K562 (cell line): Measurements from ENCODE around the gene PCP4L1.

Experiments used
- ATF3 ChIP-seq, 2 experiments: fragments of 450-650 bp in 1 of 2; sonication (generic) in 1 of 2; formaldehyde crosslinking in 1 of 2; IDR thresholded peaks in 1 of 2; conservative IDR thresholded peaks in 1 of 2; 2 replicates each; pipeline versions ENCODE4 v1.6.1 to v1.8.1; 2016 to 2023; ENCODE audit warnings: mild to moderate bottlenecking in 2 of 2, moderate library complexity in 2 of 2, inconsistent platforms in 1 of 2, missing genetic modification reagents in 1 of 2
- BHLHE40 ChIP-seq: IDR thresholded peaks from 2 replicates; pipeline ENCODE4 v1.6.1; 2011; ENCODE audit warnings: low read length, improper control_type of control experiment
- CTCF ChIP-seq, 3 experiments: IDR thresholded peaks in 2 of 3; conservative IDR thresholded peaks in 1 of 3; 2 replicates each; pipeline ENCODE4 v1.5.1; 2011 to 2012; ENCODE audit warnings: low read length in 3 of 3, mild to moderate bottlenecking in 3 of 3, control low read depth in 2 of 3, improper control_type of control experiment in 1 of 3, inconsistent platforms in 1 of 3, low read depth in 1 of 3, mixed read lengths in 1 of 3, moderate library complexity in 1 of 3; ENCODE audit not compliant: insufficient read depth in 2 of 3
- KLF1 ChIP-seq: fragments of 450-650 bp; IDR thresholded peaks from 2 replicates; pipeline ENCODE4 v1.6.1; 2016; ENCODE audit warnings: missing genetic modification characterization, missing compliant biosample characterization
- PTBP1 ChIP-seq: fragments of 200-400 bp; formaldehyde crosslinking; IDR thresholded peaks from 2 replicates; pipeline ENCODE4 v1.6.1; 2017; ENCODE audit warnings: low read depth, low read length
- REST ChIP-seq, 2 experiments: fragments of 450-650 bp; formaldehyde crosslinking in 1 of 2; IDR thresholded peaks; 2 replicates each; pipeline versions ENCODE4 v1.4.0 to v1.6.1; 2014 to 2020; ENCODE audit warnings: mild to moderate bottlenecking in 2 of 2, borderline replicate concordance in 1 of 2, low read depth in 1 of 2
- SIRT6 ChIP-seq: IDR thresholded peaks from one replicate; pipeline ENCODE4 v1.6.1; 2012; ENCODE audit warnings: low read depth, mild to moderate bottlenecking, control low read depth, inconsistent platforms, low read length, moderate library complexity
- TCF3 ChIP-seq: sonication (generic); formaldehyde crosslinking; IDR thresholded peaks from 2 replicates; pipeline ENCODE4 v1.4.0; 2020; ENCODE audit warnings: mild to moderate bottlenecking, missing genetic modification reagents
- USF1 ChIP-seq: sonication (generic); formaldehyde crosslinking; IDR thresholded peaks from 2 replicates; pipeline ENCODE4 v1.9.0; 2022; ENCODE audit warnings: mild to moderate bottlenecking, missing genetic modification reagents
- ZBTB33 ChIP-seq: sonication (generic); formaldehyde crosslinking; IDR thresholded peaks from 2 replicates; pipeline ENCODE4 v1.8.1; 2023; ENCODE audit warnings: mild to moderate bottlenecking, missing genetic modification reagents
- ZBTB7A ChIP-seq: IDR thresholded peaks from 2 replicates; pipeline ENCODE4 v1.6.1; 2011; ENCODE audit warnings: low read depth, mild to moderate bottlenecking, low read length, moderate library complexity, borderline replicate concordance; ENCODE audit not compliant: control insufficient read depth
- ZNF398 ChIP-seq: fragments of 250-450 bp; sonication (Bioruptor Pico); IDR thresholded peaks from 2 replicates; pipeline ENCODE4 v1.8.0; 2021; ENCODE audit warnings: moderate library complexity, mild to moderate bottlenecking, inconsistent platforms

- no peak for TF ChIP-seq ZBTB33 (CRISPR knock-in tag)
- TF ChIP-seq CTCF (IDR thresholded peaks at IDR 0.05 in 2 of 3, conservative IDR thresholded peaks at IDR 0.05 in 1 of 3; ENCODE audit: insufficient read depth in 2 of 3, low read depth in 1 of 3, low read length in 3 of 3): no peak
- no peak for TF ChIP-seq SIRT6
- TF ChIP-seq REST (IDR thresholded peaks at IDR 0.05; ENCODE audit: borderline replicate concordance): no peak
- no peak for TF ChIP-seq REST (CRISPR knock-in tag; IDR thresholded peaks at IDR 0.05; ENCODE audit: low read depth)
- TF ChIP-seq USF1 (CRISPR knock-in tag): no peak
- no peak for TF ChIP-seq KLF1
- TF ChIP-seq BHLHE40: no peak
- TF ChIP-seq PTBP1: no peak
- TF ChIP-seq ZNF398: no peak
- no peak for TF ChIP-seq ZBTB7A
- no peak for TF ChIP-seq ATF3 (IDR thresholded peaks at IDR 0.05)
- TF ChIP-seq ATF3 (CRISPR knock-in tag; conservative IDR thresholded peaks at IDR 0.05): no peak
- TF ChIP-seq TCF3: no peak
Measured at GRCh38 chr1:161250829-161251228, 7.7 kb upstream of the PCP4L1 start.
